Esophagus mucosa (tissue), 1 donor: ENCODE data around the gene ZBTB42. TPM values are rescaled to one million over a fixed set of nuclear protein-coding genes. Genes with fewer than 3 reads are reported as not detected.

Experiments used
- ATAC-seq: fragments of 200-7000 bp; cut with Tn5 transposase; one replicate; pipeline ENCODE4 v1.9.1; 2020
- total RNA-seq: library from RNA; stranded (reverse); gene quantifications from one replicate; pipeline ENCODE4 v1.2.4, GENCODE V29; 2023
- donor health status: DM: yes; HTN: yes; CAD: no.

Gene ZBTB42
- total RNA-seq, 1 donor from 2014 or later, result 6.4 TPM

DNA sequence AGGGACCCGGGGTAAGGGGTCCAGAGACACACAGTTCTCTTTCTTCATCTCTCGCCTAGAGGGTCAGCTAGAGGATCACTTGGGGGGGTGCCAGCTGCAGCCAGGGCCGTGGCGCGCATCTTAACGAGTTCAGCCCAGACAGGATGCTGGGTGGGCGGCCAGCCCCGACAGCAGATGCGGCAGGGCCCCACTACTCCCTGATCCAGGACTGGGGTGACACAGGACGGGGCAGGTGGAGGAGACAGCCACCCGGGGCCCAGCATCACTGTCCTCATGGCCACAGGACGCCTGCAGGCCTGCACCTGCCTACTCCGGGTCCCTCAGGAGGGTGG lies 18.1 kb upstream of the ZBTB42 start:
- ATAC-seq, result no peak

DNA sequence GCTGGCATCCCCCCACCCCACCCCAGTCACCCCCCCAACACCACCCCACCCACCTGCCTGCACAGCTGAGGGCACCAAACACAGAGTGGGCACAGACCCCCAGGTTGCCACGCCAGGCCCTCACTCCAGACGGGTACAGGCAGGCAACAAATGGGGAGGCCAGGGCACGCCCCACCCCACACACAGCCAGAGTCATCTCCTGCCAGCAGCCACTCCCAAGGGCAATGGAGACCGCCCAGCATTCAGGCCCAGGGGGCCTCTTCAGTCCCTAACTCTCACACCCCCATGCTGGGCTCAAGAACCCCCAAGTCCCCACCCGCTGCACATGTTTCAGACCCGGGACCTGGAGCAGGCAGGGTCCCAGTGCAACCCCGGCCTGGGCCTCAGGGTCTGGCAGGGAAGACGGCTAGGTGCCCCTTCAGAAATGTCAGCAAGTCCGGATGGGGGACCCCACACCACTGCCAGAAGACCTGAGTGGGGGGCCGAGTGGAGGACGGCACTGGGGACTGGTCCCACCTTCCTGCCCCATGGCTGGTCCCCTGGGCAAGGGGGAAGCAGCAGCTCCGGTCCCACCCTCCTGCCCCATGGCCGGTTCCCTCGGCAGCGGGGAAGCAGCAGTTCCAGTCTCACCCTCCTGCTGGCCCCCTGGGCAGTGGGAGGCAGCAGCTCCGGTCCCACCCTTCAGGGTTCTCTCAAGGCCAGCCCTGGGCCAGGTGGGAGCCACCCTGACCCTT lies 17.2 kb upstream of the ZBTB42 start:
- peak; percentile 3 for ATAC-seq

GRCh38 chr14:104784218-104784568 lies 16.7 kb upstream of the ZBTB42 start:
- no peak for ATAC-seq

DNA sequence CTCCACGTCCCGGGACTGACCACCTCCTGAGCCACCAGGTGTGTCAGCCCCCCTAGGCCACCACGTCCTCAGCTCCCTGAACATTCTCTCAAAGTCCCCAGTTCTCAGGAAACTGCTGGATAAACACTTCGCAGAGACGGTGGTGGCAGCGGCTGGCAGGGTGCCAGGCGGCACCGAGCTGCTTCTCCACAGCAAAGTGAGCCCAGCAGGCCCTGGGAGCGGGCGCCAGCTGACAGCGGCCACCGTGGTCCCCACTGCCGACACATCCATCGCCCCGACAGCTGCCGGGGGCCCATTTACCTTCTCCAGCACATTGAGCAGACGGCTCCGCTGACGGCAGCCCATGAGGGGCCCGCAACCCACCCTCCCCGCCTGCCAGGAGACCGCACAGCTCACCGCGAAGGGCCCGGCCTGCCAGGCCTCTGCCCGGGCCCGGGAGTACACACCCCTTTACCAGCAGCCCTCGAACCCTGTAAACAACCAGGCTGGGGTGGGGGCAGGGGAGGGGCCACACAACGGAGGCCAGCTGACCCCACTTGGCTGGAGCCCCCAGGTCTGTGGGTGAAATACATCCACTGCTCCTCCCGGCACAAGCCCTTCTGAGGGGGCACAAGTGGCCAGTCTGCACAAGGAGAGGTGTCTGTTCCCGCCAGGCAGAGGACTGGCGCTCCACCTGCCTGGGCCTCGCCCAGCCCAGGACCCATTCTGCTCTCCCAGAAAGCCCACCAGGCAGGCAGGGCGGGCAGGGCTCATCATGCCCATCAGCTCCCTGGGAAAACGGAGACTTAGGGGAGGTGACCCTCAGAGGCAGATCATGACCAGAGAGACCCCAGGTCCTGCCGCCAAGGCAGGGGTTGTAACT lies 15.8 kb upstream of the ZBTB42 start:
- ATAC-seq, result no peak

GRCh38 chr14:104785708-104786080 lies 15.2 kb upstream of the ZBTB42 start:
- ATAC-seq, result no peak

- ATAC-seq, result no peak
These were observed 14.8 kb upstream of the ZBTB42 start for GRCh38 chr14:104786091-104786586.

DNA sequence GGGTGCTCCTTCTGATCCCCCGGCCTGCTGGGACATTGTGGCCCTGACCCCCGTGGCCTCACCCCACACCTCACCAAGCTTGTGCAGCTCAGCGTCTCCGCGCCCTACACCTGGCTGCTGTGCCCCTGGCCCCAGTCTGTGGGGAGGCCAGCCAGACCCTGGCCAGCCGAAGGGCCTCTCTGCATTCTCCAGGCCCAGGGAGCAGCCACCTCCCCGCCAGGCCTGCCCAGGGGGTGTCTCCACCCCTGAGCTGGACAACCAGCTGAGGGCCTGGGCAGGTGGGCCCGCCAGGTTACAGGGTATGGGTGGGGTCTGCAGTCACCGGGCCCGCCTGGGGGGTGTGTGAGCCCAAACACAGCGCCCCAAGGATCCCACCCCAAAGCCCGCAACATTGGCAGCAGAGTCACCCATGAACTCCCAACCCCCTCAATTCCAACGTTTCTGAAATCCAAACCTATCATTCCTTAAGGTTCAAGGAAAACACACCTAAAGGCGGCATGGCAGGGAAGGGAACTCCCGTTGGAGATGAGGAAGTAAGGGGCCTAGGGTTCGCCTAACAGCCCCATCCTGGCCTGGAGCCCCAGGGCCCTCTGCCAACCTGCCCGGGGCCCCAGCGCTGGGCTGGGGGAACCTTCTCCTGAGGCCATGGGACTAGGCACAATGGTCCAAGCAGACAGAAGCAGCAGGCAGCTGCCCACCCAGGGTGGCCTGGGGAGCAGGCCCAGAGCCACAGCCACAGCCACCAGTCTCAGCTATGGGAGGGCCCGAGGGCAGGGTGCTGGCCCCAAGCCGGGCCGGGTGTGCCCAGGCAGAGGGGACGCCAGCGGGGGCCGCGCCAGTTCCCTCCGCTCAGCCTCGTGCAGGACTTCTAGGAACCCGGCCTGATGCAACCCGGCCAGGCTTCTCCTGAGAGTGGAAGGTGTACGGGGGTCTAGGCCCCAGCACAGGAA lies 13.9 kb upstream of the ZBTB42 start:
- no peak for ATAC-seq

GRCh38 chr14:104787736-104788135 lies 13.2 kb upstream of the ZBTB42 start:
- ATAC-seq, result no peak

DNA sequence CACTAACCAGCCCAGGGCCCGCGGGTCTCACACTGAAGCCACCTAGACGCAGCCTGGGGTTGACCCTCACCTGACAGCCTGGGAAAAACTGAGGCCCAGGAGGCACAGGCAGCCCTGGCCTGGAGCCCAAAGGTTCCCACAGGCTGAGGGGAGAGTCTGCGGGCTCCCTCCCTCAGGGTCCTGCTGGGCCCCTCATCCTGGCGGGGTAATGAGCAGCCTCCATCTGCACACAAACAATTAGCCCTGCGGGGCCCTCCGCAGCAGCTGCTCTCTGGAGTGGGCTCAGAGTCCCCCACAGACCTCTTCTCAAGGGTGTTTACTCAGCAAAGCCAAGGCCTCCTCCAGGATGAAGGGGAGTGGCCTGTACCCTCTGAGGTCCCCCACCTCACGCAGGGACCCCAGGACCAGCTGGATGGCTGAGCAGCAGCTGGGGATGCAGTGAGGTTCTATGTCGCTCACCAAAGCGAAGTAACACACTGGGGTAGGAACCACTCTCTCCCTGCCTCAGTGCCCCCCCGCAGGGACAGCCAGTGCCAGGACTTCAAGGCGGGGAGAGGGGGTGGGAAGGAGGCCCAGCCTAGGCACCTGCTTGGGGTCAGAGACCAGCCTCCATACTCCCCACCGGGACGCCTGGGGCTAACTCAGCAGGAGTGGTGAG lies 12.6 kb upstream of the ZBTB42 start:
- ATAC-seq, result no peak

DNA sequence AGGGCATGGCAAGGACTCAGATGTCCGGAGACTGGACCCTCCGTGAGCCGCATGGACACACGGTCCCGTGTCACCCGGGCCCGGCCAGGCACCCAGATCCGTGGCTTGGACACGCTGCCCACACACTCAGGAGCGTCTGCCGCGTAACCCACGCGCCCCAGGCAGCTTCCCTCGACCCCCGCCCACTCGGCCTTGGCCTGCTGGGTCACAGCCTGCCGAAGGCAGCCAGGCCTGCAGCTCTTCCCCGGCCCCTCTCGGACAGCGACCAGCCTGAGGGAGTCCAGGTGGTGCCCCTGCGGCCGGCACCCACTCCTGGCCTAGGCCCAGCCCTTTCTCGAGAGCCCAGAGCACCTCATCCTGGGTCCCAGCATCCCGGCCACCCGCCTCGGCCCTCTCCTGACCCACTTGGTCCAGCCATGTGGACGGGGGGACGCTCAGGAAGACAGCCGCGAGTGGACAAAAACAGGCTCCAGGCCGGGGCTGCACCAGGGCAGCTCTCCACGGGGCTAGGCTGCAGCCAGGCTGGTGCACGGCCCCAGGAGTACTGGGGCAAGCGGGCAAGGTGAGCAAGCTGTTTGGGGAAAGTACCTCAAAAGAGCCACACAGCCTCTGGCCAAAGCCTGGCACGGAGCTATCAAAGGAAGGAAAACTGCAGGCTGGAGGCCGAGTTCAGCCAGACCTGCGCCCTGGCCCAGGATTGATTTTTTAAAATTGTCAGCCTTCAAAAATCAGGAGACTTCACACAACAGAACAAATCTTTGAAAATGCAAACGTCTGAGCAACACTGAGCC lies 11.8 kb upstream of the ZBTB42 start:
- ATAC-seq, result no peak

GRCh38 chr14:104789752-104790743 lies 10.9 kb upstream of the ZBTB42 start:
- no peak for ATAC-seq

GRCh38 chr14:104791425-104791824 lies 9.5 kb upstream of the ZBTB42 start:
- ATAC-seq, result no peak

- no peak for ATAC-seq
These were observed 8.6 kb upstream of the ZBTB42 start for GRCh38 chr14:104792101-104792884.

- no peak for ATAC-seq
These were observed 7.8 kb upstream of the ZBTB42 start for GRCh38 chr14:104792945-104793702.

- no peak for ATAC-seq
These were observed 7.3 kb upstream of the ZBTB42 start for GRCh38 chr14:104793703-104793959.

DNA sequence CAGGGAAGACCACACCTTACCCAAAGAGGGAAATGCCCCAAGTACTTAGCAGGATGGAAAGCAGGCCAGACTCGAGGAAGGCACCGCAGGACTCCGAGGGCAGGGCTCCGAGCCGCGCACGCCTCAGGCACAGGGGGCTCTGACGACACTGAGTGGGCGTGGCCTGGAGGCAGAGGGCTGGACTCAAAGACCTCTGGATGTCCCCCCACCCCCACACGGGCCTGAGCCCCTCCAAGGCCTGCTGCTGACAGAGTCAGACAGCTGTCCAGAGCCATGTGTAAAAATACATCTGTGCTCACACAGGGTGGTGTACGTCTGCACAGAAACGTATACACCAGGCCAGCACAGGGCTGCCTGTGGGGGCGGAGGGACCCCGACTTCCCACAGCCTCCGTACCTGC lies 6.8 kb upstream of the ZBTB42 start:
- ATAC-seq, result peak; percentile 28

DNA sequence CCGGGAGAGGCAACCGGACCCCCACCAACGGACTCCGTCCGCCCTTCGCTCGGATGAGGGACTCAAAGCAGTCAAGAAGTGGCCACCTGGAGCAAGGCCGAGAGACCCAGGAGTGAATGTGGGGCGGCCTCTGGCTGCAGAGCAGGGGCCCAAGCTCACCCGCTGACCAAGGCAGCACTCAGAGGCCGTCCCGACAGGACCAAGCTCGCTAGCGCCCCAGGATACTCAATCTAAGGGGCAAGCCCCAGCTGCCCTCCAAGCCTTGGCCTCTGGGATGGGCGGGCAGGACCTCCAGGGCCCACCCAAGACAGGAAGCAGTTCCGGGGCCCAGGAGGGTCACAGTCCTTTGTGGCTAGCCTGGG lies 6.3 kb upstream of the ZBTB42 start:
- no peak for ATAC-seq

DNA sequence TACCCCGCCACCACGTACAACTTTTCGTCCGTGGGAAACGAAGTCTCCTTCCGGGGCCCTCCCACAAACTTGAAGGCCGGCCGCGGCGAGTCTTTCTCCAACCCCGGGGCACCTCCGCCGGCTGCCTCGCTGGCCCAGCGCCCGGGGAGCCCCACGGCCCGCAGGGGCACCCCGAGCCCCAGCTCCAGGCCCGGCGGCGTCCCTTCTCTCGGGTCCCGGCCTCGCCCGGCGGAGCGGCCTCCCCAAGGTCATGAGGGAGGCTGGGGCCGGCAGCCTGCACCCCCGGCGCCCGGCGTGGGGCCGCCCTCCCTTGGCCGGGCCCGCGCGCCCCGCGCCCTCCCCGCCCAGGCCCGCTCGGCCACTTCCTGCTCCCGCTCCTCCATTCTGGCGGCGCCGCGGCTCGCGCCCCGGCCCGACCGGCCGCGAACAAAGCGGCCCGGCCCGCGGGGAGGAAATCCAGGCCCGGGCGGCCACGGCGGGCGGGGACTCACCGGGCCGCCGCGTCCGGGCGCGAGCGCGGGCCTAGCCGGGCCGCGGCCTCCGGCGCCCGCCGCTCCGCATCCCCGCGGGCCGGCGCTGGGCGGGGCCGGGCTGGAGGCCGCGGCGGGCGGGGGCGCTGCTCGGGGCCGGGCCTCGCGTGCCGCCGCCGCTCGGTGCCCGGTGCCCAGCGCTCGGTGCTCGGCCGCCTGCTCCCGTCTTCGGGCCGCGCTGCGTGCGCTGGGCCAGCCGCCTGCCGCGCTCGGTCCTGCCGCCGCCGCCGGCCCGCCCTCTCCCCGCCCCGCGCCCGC lies 5.7 kb upstream of the ZBTB42 start, which contains the start of gene AKT1:
TSS of gene AKT1 (minus strand) at position 756 of the 788 bp plus-strand sequence. CDS start 3,105 bp downstream, outside the sequence.
- peak; percentile 21 for ATAC-seq
